Brain microvascular endothelial cell (primary cell): ENCODE results near the gene PDE4D.
A peak's percentile ranks its signal among the peaks of the same experiment; 100 is the strongest.

Experiments
- DNase-seq: peaks from one replicate; pipeline ENCODE4 v3.0.0-alpha.2; 2020
- H3K27ac ChIP-seq: fragments of 250-450 bp; sonication (Bioruptor Pico); 2 replicates; pipeline ENCODE4 v1.5.1; 2020; ENCODE audit warnings: mild to moderate bottlenecking, moderate library complexity
- H3K27me3 ChIP-seq: fragments of 250-450 bp; sonication (Bioruptor Pico); replicated peaks from 2 replicates; pipeline ENCODE4 v1.5.1; 2020; ENCODE audit warnings: mild to moderate bottlenecking
- H3K36me3 ChIP-seq: fragments of 250-450 bp; sonication (Bioruptor Pico); replicated peaks from 2 replicates; pipeline ENCODE4 v1.5.1; 2020; ENCODE audit warnings: mild to moderate bottlenecking
- H3K4me3 ChIP-seq: 2 replicates; pipeline ENCODE4 v1.5.1; 2011; ENCODE audit warnings: low read depth, mild to moderate bottlenecking, control low read depth, low read length, moderate library complexity
- in situ Hi-C: cut with HindIII; loops from 2 replicates; pipeline ENCODE4 v1.10.0; 2017; ENCODE audit warnings: low sequenced_read_pairs, low pct_ligation_motif_present
- TF ChIP-seq, protein P1 (sequence below): IDR thresholded peaks from 2 replicates; pipeline ENCODE4 v1.5.1; 2011; ENCODE audit warnings: low read depth, mild to moderate bottlenecking, moderate library complexity, low read length, control low read depth, inconsistent platforms; ENCODE audit errors: missing control alignments

PDE4D gene

DNA sequence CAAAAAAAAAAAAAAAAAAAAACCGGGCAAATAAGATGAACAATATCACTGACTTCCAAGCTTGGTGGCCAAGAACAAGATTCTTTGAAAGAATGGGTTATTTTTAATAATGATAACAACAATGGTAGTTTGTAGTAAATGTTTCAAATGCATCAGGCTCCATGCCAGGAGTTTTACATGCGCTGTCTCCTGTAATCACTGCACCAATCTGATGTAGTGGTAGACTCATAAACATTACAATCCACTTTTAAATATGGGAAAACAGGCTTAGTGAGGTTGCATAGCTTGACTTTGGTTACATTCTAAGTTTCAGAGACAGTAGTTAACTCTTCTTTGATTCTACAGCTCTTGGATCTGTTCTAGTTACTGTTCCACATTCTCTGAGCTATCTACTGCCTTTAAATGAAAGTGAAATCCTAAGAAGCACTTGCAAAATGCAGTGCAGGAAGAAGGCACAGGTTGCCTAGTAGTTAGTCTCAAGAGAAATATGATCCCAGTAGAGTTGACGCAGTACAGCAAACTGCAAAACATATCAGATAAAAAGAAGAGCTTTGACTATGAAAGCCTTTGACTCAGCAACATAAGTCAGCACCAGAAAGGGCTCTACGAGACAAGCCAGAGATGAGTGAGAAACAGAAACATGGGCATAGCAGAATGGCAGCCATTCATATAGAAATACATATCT, 62.1 kb downstream of the PDE4D start:
- DNase-seq: peak; percentile 18
- no peak overlapping the region for H3K4me3 ChIP-seq
- no peaks in the 10 kb centered on the region for H3K27me3 ChIP-seq
- no peaks in the 10 kb centered on the region for H3K36me3 ChIP-seq
- TF ChIP-seq, protein P1, sequence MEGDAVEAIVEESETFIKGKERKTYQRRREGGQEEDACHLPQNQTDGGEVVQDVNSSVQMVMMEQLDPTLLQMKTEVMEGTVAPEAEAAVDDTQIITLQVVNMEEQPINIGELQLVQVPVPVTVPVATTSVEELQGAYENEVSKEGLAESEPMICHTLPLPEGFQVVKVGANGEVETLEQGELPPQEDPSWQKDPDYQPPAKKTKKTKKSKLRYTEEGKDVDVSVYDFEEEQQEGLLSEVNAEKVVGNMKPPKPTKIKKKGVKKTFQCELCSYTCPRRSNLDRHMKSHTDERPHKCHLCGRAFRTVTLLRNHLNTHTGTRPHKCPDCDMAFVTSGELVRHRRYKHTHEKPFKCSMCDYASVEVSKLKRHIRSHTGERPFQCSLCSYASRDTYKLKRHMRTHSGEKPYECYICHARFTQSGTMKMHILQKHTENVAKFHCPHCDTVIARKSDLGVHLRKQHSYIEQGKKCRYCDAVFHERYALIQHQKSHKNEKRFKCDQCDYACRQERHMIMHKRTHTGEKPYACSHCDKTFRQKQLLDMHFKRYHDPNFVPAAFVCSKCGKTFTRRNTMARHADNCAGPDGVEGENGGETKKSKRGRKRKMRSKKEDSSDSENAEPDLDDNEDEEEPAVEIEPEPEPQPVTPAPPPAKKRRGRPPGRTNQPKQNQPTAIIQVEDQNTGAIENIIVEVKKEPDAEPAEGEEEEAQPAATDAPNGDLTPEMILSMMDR: no peak
- in situ Hi-C loops: no loop called here
- no peak overlapping the region for H3K27ac ChIP-seq

DNA sequence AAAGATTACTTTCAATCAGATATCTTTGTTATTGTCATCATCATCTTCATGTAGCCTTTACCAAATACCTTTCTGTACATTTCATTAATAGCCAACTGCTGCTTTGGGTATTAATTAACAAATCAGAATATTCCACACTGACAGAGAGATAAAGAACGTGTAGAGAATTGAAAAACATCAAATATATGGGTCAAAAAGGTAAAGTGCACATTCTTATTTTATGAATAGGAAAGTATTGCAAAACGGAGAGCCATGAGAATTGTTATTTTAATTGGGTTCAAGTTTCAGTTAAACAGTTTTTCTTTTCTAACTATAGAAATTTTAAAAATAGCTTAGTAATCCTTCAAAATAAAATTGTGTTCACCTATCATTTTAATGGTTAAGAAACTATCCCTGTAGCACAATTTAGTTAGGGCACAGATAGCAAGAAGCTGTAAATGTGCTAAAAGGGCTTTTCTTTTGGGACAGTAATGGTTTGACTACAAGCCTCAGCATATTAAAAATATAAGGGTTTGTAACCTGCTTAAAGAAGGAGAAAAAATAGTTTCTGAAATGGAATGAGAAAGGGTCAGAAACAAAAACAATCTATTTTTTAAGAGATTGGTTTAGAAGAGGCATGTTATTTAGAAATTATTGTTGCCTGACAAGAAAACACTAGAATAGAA, 62.9 kb downstream of the PDE4D start:
- H3K27ac ChIP-seq: no peak overlapping the region
- no peaks in the 10 kb centered on the region for H3K36me3 ChIP-seq
- TF ChIP-seq, protein P1: no peak
- H3K4me3 ChIP-seq: no peak overlapping the region
- H3K27me3 ChIP-seq: no peaks in the 10 kb centered on the region
- in situ Hi-C loops: no loop called here
- no peak for DNase-seq

DNA sequence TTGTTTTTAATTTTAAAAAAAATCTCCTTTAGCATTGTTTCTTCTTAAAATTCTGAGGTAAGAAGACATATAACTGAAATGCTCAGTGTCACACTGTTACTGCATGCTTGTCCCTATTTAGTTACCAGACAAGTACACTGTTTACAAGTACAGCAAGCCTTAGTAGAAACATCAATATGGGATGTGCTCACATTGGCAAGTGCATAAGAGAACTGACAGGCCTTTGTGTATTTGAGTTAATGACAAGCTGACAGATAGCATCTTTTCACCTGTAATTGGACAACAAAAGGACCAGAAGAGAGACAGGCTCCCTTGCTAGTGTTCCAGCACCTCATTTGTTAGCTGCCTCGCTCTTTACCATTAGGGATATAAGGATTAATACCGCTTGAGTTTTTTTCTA, 63.6 kb downstream of the PDE4D start:
- in situ Hi-C loops: no loop called here
- TF ChIP-seq, protein P1: no peak
- H3K27ac ChIP-seq: no peak overlapping the region
- no peak overlapping the region for H3K4me3 ChIP-seq
- H3K36me3 ChIP-seq: no peaks in the 10 kb centered on the region
- no peak for DNase-seq
- H3K27me3 ChIP-seq: no peaks in the 10 kb centered on the region

DNA sequence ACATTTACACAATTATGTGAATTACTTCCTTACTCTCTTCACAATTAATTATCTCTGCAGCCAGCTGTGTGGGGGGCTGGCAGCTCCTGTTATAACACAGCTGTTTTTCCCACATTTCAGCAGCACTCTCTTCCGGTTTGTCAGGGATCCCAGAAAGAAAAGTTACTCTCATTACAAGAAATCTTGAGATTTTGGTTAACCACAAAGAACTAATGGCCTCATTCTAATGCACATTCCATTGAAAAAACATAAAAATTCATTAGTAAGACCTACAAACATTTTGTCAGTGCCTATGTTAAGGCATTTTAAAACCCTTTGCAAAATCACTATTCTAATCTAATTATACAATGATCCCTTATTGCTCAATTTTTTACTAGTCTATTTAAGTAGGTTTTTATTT, 64.1 kb downstream of the PDE4D start:
- DNase-seq: peak; percentile 34
- no peaks in the 10 kb centered on the region for H3K36me3 ChIP-seq
- TF ChIP-seq, protein P1: no peak
- no peak overlapping the region for H3K27ac ChIP-seq
- H3K27me3 ChIP-seq: no peaks in the 10 kb centered on the region
- H3K4me3 ChIP-seq: no peak overlapping the region
- in situ Hi-C loops: no loop called here

DNA sequence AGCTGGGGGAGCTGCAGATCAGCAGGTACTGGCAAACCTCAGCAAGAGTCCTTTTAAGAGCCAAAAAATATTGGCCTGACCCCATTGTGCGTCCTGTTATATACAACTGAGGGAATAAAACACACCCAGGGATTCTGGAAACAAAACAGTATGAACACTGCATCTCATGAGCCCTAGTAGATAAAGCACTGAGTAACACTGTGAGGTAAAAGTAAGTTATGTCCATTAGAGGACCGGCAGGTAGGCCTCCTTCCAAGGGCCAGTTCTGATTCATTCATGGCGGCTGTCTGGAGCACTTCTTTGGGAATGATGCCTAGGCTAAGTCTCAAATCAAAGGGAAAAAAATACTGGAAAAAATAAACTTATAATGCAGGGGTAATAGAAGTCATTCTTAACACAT, 64.9 kb downstream of the PDE4D start:
- no peak for DNase-seq
- TF ChIP-seq, protein P1: no peak
- no peak overlapping the region for H3K4me3 ChIP-seq
- no peaks in the 10 kb centered on the region for H3K27me3 ChIP-seq
- in situ Hi-C loops: no loop called here
- no peak overlapping the region for H3K27ac ChIP-seq
- H3K36me3 ChIP-seq: no peaks in the 10 kb centered on the region

DNA sequence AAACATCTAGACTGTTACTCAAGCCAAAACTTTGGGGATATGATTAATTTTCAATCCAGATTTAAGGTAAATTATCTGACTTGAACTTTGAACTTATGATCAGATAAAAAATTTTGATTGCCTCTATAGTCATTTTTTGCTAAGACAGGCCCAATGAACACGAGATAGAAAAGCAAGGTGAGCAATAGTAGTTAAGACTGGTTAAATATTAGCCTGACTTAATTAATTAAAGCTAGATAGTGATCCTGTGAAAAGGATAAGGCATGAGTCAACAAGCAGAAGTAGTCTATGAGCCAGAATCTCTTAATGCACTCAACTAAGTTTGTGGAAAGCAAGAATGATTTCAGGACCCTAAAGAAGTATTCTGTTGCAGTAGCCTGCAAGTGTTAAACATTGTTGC, 66.5 kb downstream of the PDE4D start:
- H3K27ac ChIP-seq: no peak overlapping the region
- H3K27me3 ChIP-seq: no peaks in the 10 kb centered on the region
- H3K4me3 ChIP-seq: no peak overlapping the region
- in situ Hi-C loops: no loop called here
- no peak for DNase-seq
- H3K36me3 ChIP-seq: no peaks in the 10 kb centered on the region
- TF ChIP-seq, protein P1: no peak
